ENCODE results near the gene CNOT1. TPM values are rescaled to one million over a fixed set of nuclear protein-coding genes. Genes with fewer than 3 reads are reported as not detected.

CNOT1 gene
- total RNA-seq, 1 experiment from 2014 or later = 230 TPM

DNA sequence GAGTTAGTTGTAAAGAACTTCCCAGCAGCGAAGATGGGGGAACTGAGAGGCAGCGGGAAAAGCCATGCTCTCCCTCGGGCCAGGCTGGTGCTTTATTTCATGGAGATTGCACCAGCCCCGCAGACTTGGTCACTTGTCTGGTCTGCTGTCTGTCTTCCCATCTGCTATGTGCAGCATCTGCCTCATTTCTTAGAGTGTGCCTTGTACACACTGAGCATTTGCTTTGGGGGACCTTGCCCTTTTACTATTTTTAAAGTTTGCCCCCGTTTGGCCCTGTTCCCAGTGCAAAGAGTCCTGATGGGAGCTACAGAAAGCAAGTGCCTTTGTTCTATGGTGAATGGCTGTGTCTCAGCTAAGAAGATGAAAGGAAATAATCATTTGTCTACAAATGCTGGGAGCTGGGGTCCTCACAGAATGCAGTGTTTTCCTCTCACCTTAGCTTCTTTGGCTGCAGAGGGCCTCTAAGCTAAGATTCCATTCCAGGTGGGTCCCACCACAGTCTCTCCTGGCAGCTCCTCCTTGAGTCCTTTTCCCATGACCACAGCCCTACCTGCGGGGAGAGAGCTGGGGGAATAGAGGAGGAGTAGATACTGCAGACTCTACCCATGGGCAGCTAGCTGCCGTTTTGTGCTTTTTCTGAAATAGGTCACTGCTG is 25.1 kb upstream of the CNOT1 start:
- Histone ChIP-seq H3K4me2 (ENCODE audit: low read length) (no peak overlapping the region), H3K27me3 (ENCODE audit: insufficient read depth, low read length) (peaks cover 4% of the 10 kb centered on the region; the same call in 1 of the 2 replicates), H3K9ac (ENCODE audit: low read length) (no peak overlapping the region), H3K36me3 (ENCODE audit: control insufficient read depth in 1 of 2, insufficient read depth in 2 of 2, low read length in 2 of 2) (no peaks in the 10 kb centered on the region), H2AFZ (ENCODE audit: low read depth, low read length, poor library complexity, severe bottlenecking) (no peak overlapping the region), H3K79me2 (ENCODE audit: insufficient read depth, low read length) (no peaks in the 10 kb centered on the region), H4K20me1 (ENCODE audit: insufficient read depth) (no peaks in the 10 kb centered on the region), H3K4me3 (replicated peaks in 1 of 2; ENCODE audit: low read depth in 1 of 2, low read length in 2 of 2) (no peak overlapping the region), H3K27ac (ENCODE audit: low read depth, low read length) (no peak overlapping the region), H3K9me2 (ENCODE audit: insufficient read depth) (no peaks in the 10 kb centered on the region), H3K9me3 (ENCODE audit: control insufficient read depth in 1 of 2, insufficient read depth in 1 of 2, low read depth in 1 of 2, low read length in 2 of 2) (no peaks in the 10 kb centered on the region), H3K4me1 (ENCODE audit: control insufficient read depth in 1 of 2, insufficient read depth in 2 of 2, low read length in 2 of 2) (no peaks in the 10 kb centered on the region)
- intact Hi-C loops (cut with micrococcal nuclease) = no loop called here
- RAD21 ChIA-PET (ENCODE audit: low non-redundant PET in 1 of 2, low total read pairs in 2 of 2, uncharacterized antibody in 2 of 2, unreplicated experiment in 2 of 2) = interaction anchor here in 1 of 2 experiments (0.5 kb wide), 1 partner anchor 135 kb away, joined by 5 read pairs; no protein-coding TSS in a partner anchor
- DNase-seq (ENCODE audit: low read depth, low spot score) (no peak), ATAC-seq (no peak)
- CTCF ChIA-PET = no interaction called here
- BruUV-seq (replicated peaks) = no TSS peak
- POLR2A ChIA-PET = no interaction called here
- TF ChIP-seq POLR2AphosphoS5 (IDR thresholded peaks at IDR 0.05; ENCODE audit: low read depth, low read length) (no peak), SIN3A (IDR thresholded peaks at IDR 0.05; ENCODE audit: low read depth) (no peak), POLR2A (IDR thresholded peaks at IDR 0.05; ENCODE audit: borderline replicate concordance, extremely low read depth, insufficient read depth, insufficient read length) (no peak), ELF1 (IDR thresholded peaks at IDR 0.05; ENCODE audit: borderline replicate concordance, low read depth) (no peak), CEBPB (IDR thresholded peaks at IDR 0.05; ENCODE audit: low read depth) (no peak), JUND (IDR thresholded peaks at IDR 0.05) (no peak), ZFX (IDR thresholded peaks at IDR 0.05) (no peak)
- TF ChIP-seq, protein P1, sequence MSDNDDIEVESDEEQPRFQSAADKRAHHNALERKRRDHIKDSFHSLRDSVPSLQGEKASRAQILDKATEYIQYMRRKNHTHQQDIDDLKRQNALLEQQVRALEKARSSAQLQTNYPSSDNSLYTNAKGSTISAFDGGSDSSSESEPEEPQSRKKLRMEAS (IDR thresholded peaks at IDR 0.05) = no peak
- TF ChIP-seq, protein P2, sequence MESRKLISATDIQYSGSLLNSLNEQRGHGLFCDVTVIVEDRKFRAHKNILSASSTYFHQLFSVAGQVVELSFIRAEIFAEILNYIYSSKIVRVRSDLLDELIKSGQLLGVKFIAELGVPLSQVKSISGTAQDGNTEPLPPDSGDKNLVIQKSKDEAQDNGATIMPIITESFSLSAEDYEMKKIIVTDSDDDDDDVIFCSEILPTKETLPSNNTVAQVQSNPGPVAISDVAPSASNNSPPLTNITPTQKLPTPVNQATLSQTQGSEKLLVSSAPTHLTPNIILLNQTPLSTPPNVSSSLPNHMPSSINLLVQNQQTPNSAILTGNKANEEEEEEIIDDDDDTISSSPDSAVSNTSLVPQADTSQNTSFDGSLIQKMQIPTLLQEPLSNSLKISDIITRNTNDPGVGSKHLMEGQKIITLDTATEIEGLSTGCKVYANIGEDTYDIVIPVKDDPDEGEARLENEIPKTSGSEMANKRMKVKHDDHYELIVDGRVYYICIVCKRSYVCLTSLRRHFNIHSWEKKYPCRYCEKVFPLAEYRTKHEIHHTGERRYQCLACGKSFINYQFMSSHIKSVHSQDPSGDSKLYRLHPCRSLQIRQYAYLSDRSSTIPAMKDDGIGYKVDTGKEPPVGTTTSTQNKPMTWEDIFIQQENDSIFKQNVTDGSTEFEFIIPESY (IDR thresholded peaks at IDR 0.05; ENCODE audit: extremely low read depth, insufficient replicate concordance, low read length) = no peak
- TF ChIP-seq, protein P3, sequence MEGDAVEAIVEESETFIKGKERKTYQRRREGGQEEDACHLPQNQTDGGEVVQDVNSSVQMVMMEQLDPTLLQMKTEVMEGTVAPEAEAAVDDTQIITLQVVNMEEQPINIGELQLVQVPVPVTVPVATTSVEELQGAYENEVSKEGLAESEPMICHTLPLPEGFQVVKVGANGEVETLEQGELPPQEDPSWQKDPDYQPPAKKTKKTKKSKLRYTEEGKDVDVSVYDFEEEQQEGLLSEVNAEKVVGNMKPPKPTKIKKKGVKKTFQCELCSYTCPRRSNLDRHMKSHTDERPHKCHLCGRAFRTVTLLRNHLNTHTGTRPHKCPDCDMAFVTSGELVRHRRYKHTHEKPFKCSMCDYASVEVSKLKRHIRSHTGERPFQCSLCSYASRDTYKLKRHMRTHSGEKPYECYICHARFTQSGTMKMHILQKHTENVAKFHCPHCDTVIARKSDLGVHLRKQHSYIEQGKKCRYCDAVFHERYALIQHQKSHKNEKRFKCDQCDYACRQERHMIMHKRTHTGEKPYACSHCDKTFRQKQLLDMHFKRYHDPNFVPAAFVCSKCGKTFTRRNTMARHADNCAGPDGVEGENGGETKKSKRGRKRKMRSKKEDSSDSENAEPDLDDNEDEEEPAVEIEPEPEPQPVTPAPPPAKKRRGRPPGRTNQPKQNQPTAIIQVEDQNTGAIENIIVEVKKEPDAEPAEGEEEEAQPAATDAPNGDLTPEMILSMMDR (IDR thresholded peaks at IDR 0.05 in 2 of 3, conservative IDR thresholded peaks at IDR 0.05 in 1 of 3; ENCODE audit: borderline replicate concordance in 1 of 3, insufficient read depth in 1 of 3, low read depth in 2 of 3, low read length in 2 of 3) = no peak
- TF ChIP-seq, protein P4, sequence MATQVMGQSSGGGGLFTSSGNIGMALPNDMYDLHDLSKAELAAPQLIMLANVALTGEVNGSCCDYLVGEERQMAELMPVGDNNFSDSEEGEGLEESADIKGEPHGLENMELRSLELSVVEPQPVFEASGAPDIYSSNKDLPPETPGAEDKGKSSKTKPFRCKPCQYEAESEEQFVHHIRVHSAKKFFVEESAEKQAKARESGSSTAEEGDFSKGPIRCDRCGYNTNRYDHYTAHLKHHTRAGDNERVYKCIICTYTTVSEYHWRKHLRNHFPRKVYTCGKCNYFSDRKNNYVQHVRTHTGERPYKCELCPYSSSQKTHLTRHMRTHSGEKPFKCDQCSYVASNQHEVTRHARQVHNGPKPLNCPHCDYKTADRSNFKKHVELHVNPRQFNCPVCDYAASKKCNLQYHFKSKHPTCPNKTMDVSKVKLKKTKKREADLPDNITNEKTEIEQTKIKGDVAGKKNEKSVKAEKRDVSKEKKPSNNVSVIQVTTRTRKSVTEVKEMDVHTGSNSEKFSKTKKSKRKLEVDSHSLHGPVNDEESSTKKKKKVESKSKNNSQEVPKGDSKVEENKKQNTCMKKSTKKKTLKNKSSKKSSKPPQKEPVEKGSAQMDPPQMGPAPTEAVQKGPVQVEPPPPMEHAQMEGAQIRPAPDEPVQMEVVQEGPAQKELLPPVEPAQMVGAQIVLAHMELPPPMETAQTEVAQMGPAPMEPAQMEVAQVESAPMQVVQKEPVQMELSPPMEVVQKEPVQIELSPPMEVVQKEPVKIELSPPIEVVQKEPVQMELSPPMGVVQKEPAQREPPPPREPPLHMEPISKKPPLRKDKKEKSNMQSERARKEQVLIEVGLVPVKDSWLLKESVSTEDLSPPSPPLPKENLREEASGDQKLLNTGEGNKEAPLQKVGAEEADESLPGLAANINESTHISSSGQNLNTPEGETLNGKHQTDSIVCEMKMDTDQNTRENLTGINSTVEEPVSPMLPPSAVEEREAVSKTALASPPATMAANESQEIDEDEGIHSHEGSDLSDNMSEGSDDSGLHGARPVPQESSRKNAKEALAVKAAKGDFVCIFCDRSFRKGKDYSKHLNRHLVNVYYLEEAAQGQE (IDR thresholded peaks at IDR 0.05; ENCODE audit: low read depth) = no peak

Measured in HCT116 (cell line).